ENCODE results near the gene ZNF208. TPM values are rescaled to one million over a fixed set of nuclear protein-coding genes. Genes with fewer than 3 reads are reported as not detected.

The ZNF208 gene
- total RNA-seq, 1 donor from 2014 or later = 0.79 TPM

GRCh38 chr19:21947775-21948174, 63.0 kb downstream of the ZNF208 start:
- no peak for FAIRE-seq
- H3K4me3 ChIP-seq (ENCODE audit: low read depth, low read length) = no peak overlapping the region
- no peaks in the 10 kb centered on the region for H3K36me3 ChIP-seq (ENCODE audit: control insufficient read depth, insufficient read depth, low read length)
- no peaks in the 10 kb centered on the region for H3K27me3 ChIP-seq (ENCODE audit: control insufficient read depth, insufficient read depth, low read length)
- TF ChIP-seq CTCF (IDR thresholded peaks at IDR 0.05; ENCODE audit: insufficient read depth, low read length, severe bottlenecking) = no peak
- DNase-seq (ENCODE audit: low read depth) = no peak

GRCh38 chr19:21940684-21941083, 70.1 kb downstream of the ZNF208 start:
- no peak for FAIRE-seq
- Histone ChIP-seq H3K27me3 (ENCODE audit: control insufficient read depth, insufficient read depth, low read length) (no peaks in the 10 kb centered on the region), H3K36me3 (ENCODE audit: control insufficient read depth, insufficient read depth, low read length) (no peaks in the 10 kb centered on the region), H3K4me3 (ENCODE audit: low read depth, low read length) (no peak overlapping the region)
- no peak for TF ChIP-seq CTCF (IDR thresholded peaks at IDR 0.05; ENCODE audit: insufficient read depth, low read length, severe bottlenecking)
- no peak for DNase-seq (ENCODE audit: low read depth)

DNA sequence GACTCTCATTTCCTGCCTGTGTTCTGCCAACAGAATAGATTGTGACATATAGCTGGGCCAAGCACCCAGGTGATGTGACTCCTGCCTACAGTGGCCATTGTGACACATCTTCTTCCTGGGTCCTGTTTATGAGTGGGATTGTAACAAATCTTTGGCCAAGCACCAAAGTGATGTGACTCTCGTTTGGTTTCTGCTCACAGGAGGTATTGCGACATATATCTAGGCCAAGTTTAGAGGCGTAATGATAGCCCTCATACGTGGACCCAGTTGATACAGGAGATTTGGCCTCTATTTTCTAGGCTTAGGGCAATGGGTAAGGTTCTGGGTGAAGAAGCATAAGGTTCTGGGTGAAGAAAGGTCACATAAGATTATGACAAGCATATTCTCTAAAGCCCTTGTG, 76.2 kb downstream of the ZNF208 start:
- H3K36me3 ChIP-seq (ENCODE audit: control insufficient read depth, insufficient read depth, low read length) = no peaks in the 10 kb centered on the region
- TF ChIP-seq CTCF (IDR thresholded peaks at IDR 0.05; ENCODE audit: insufficient read depth, low read length, severe bottlenecking) = no peak
- no peaks in the 10 kb centered on the region for H3K27me3 ChIP-seq (ENCODE audit: control insufficient read depth, insufficient read depth, low read length)
- DNase-seq (ENCODE audit: low read depth) (no peak), FAIRE-seq (no peak)
- H3K4me3 ChIP-seq (ENCODE audit: low read depth, low read length) = no peak overlapping the region

DNA sequence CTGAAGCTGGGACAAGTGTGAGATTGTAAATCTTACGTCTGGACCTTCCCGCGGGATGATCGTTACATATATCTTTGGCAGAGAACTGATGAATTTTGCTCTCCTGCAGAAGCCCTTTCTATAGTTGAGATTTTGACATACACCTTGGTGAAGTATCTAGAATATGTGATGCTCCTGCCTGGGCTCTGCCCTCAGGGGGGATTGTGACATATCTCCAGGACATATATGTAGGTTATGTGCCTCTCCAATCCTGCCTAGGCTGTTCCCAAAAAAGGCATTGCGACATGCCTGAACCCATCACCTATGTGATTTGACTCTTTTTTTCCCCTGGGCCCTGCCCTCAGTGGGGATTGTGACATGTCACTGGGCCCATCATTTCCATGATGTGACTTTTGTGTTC, 76.6 kb downstream of the ZNF208 start:
- H3K36me3 ChIP-seq (ENCODE audit: control insufficient read depth, insufficient read depth, low read length) = no peaks in the 10 kb centered on the region
- no peaks in the 10 kb centered on the region for H3K27me3 ChIP-seq (ENCODE audit: control insufficient read depth, insufficient read depth, low read length)
- H3K4me3 ChIP-seq (ENCODE audit: low read depth, low read length) = no peak overlapping the region
- DNase-seq (ENCODE audit: low read depth) (no peak), FAIRE-seq (no peak)
- no peak for TF ChIP-seq CTCF (IDR thresholded peaks at IDR 0.05; ENCODE audit: insufficient read depth, low read length, severe bottlenecking)

DNA sequence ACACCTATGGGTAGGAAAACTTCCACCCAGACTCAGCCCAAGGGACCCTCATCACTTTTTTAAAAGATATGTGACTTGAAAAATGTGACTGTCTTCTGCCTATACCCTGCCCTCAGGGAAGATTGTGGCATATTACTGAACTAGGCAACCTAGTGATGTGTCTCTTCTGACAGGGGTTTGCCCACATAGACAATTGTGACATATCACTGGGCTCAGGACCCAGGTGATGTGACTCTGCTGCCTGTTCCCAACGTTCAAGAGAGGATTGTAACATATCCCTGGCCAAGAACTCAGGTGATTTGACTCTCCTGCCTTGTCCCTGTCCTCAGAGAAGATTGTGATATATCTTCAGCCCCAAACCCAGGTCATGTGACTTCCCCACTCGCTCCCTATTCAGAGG, 88.5 kb downstream of the ZNF208 start:
- TF ChIP-seq CTCF (IDR thresholded peaks at IDR 0.05; ENCODE audit: insufficient read depth, low read length, severe bottlenecking) = no peak
- no peak overlapping the region for H3K4me3 ChIP-seq (ENCODE audit: low read depth, low read length)
- H3K36me3 ChIP-seq (ENCODE audit: control insufficient read depth, insufficient read depth, low read length) = no peaks in the 10 kb centered on the region
- FAIRE-seq (no peak), DNase-seq (ENCODE audit: low read depth) (no peak)
- H3K27me3 ChIP-seq (ENCODE audit: control insufficient read depth, insufficient read depth, low read length) = no peaks in the 10 kb centered on the region

DNA sequence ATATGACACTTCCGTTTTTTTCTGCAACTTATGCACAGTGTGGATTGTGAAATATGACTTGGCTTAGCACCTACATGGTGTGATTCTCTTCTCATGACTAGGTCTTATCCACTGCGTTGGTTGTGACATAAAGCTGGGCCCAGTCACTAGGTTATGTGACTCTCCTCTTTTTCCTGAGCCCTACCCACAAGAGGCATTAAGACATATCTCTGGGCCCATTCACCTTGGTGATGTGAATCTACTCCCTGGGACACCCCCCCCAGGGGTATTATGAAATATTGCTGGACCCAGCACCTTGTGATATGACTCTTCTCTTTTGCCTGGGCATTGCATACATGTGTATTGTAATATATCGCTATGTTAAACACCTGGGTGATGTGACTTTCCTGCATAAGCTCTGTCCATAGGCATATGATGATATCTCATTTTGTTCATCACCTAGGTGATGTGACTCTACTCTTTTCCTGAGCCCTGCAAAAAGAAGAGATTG, 89.0 kb downstream of the ZNF208 start:
- FAIRE-seq = no peak
- DNase-seq (ENCODE audit: low read depth) = no peak
- H3K4me3 ChIP-seq (ENCODE audit: low read depth, low read length) = no peak overlapping the region
- no peaks in the 10 kb centered on the region for H3K27me3 ChIP-seq (ENCODE audit: control insufficient read depth, insufficient read depth, low read length)
- no peaks in the 10 kb centered on the region for H3K36me3 ChIP-seq (ENCODE audit: control insufficient read depth, insufficient read depth, low read length)
- no peak for TF ChIP-seq CTCF (IDR thresholded peaks at IDR 0.05; ENCODE audit: insufficient read depth, low read length, severe bottlenecking)
